Measurements from ENCODE around the gene CYLD.

DNA sequence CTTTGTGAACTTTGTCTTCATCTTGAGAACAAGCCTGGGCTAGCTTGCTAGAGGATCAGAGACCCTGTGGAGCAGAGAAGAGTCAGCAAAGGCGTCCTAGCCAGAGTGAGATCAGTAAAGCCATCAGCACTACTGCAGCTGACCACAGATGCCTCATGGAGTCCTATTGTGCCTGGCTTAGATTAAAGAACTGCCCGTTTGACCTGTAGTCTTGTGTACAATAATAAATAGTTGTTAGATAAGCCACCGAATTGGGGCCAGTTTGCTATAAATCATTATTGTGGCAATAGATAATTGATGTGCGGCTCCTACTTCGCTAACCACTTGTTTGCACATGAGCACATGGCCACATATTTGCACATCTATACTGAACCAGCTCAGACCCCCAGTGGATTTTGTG is 103.0 kb downstream of the CYLD start:
- TF ChIP-seq EZH2phosphoT487 (IDR thresholded peaks at IDR 0.05; ENCODE audit: low read depth): no peak
- TF ChIP-seq, protein P1, sequence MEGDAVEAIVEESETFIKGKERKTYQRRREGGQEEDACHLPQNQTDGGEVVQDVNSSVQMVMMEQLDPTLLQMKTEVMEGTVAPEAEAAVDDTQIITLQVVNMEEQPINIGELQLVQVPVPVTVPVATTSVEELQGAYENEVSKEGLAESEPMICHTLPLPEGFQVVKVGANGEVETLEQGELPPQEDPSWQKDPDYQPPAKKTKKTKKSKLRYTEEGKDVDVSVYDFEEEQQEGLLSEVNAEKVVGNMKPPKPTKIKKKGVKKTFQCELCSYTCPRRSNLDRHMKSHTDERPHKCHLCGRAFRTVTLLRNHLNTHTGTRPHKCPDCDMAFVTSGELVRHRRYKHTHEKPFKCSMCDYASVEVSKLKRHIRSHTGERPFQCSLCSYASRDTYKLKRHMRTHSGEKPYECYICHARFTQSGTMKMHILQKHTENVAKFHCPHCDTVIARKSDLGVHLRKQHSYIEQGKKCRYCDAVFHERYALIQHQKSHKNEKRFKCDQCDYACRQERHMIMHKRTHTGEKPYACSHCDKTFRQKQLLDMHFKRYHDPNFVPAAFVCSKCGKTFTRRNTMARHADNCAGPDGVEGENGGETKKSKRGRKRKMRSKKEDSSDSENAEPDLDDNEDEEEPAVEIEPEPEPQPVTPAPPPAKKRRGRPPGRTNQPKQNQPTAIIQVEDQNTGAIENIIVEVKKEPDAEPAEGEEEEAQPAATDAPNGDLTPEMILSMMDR (IDR thresholded peaks at IDR 0.05; ENCODE audit: low read depth, low read length): no peak

Data from OCI-LY3 (cell line).